Aorta (tissue), 5 donors: ENCODE measurements around the gene GATA6. TPM values are rescaled to one million over a fixed set of nuclear protein-coding genes. Genes with fewer than 3 reads are reported as not detected.

Source experiments
- ATAC-seq: fragments of 200-7000 bp; cut with Tn5 transposase; one replicate; pipeline ENCODE4 v1.9.1; 2022; ENCODE audit warnings: moderate library complexity; ENCODE audit not compliant: low FRiP score
- DNase-seq, 2 donors: peaks; one replicate each; pipeline ENCODE4 v3.0.0-alpha.2; 2020
- H3K27ac ChIP-seq, 2 donors: one replicate each; pipeline ENCODE4 v1.5.1; 2013; ENCODE audit warnings: low read length in 2 of 2, mild to moderate bottlenecking in 2 of 2, moderate library complexity in 2 of 2, control low read depth in 1 of 2, inconsistent platforms in 1 of 2, low read depth in 1 of 2
- H3K27me3 ChIP-seq, 2 donors: one replicate each; pipeline ENCODE4 v1.6.1; 2013; ENCODE audit warnings: control low read depth in 1 of 2, low read length in 1 of 2, mild to moderate bottlenecking in 1 of 2, moderate library complexity in 1 of 2; ENCODE audit not compliant: insufficient read depth in 2 of 2, control insufficient read depth in 1 of 2
- H3K36me3 ChIP-seq, 2 donors: one replicate each; pipeline ENCODE4 v1.6.1; 2013; ENCODE audit warnings: control low read depth in 1 of 2, low read length in 1 of 2, mild to moderate bottlenecking in 1 of 2; ENCODE audit not compliant: insufficient read depth in 2 of 2, control insufficient read depth in 1 of 2
- H3K4me1 ChIP-seq, 2 donors: one replicate each; pipeline ENCODE4 v1.6.1; 2013; ENCODE audit warnings: low read length in 2 of 2, control low read depth in 1 of 2, mild to moderate bottlenecking in 1 of 2, moderate library complexity in 1 of 2; ENCODE audit not compliant: insufficient read depth in 2 of 2, control insufficient read depth in 1 of 2
- H3K4me3 ChIP-seq, 2 donors: one replicate each; pipeline ENCODE4 v1.5.1; 2013; ENCODE audit warnings: low read length in 2 of 2, control low read depth in 1 of 2, mild to moderate bottlenecking in 1 of 2
- H3K9me3 ChIP-seq: one replicate; pipeline ENCODE4 v1.6.1; 2013; ENCODE audit warnings: mild to moderate bottlenecking, low read length; ENCODE audit not compliant: control insufficient read depth
- WGBS, 2 donors: extraction: QIAGEN DNeasy Blood & Tissue Kit; methylation state at CpG; one replicate each; pipeline ENCODE4 v1.1.7; 2013; 5-methylcytosine and 5-hydroxymethylcytosine counted together
- intact Hi-C, 2 donors: fragments of 100-400 bp; cut with DNase I; formaldehyde crosslinking; loops; one replicate each; pipeline versions ENCODE4 v1.14.2 to v1.15.0; 2022
- polyA plus RNA-seq, 2 donors: library from polyadenylated mRNA; stranded (reverse); fragments of 200-250 nt; gene quantifications; one replicate each; pipeline ENCODE4 v1.2.3, GENCODE V29; 2013
- total RNA-seq, 2 donors: library from RNA; stranded (reverse); fragmentation: NEBNext Ultra II Directional; extraction: Animal tissue kit (Norgen Biotek cat#: 25700); gene quantifications; one replicate each; pipeline ENCODE4 v1.2.1, GENCODE V29; 2021
- donor health status: healthy with polysubstance abuse.
- donor health status: Bipolar disorder and iron deficiency.
- donor health status: DM: no; HTN: no; CAD: no.
- donor health status: DM: no; HTN: no; CAD: no.
- donor health status: DM: yes; HTN: yes; CAD: no.

Gene GATA6
- total and polyA plus RNA-seq, 4 donors, result 16.0 to 41.5 (median 30.8) TPM

- H3K27me3 ChIP-seq, result no peaks in the 10 kb centered on the region
- H3K36me3 ChIP-seq, result no peaks in the 10 kb centered on the region
- H3K4me1 ChIP-seq, result no peaks in the 10 kb centered on the region
- no peak overlapping the region for H3K4me3 ChIP-seq
- no peak for DNase-seq
- no peak for ATAC-seq
- 93 to 95% methylated on average over 7 of the region's 7 CpGs for WGBS, 2 donors
- H3K9me3 ChIP-seq, result no peaks in the 10 kb centered on the region
- H3K27ac ChIP-seq, result no peak overlapping the region
- intact Hi-C loops, result loop anchor here in 1 of 2 donors (10.0 kb wide), 1 partner anchor 49 kb away; no protein-coding TSS in a partner anchor
Observed at GRCh38 chr18:22143347-22144340, 25.7 kb upstream of the GATA6 start.

GRCh38 chr18:22145160-22145559, 24.2 kb upstream of the GATA6 start:
- intact Hi-C loops, result loop anchor here in 1 of 2 donors (10.0 kb wide), 1 partner anchor 50 kb away; no protein-coding TSS in a partner anchor
- Histone ChIP-seq H3K9me3 (no peaks in the 10 kb centered on the region), H3K4me1 (no peaks in the 10 kb centered on the region), H3K27ac (no peak overlapping the region), H3K36me3 (no peaks in the 10 kb centered on the region), H3K4me3 (no peak overlapping the region), H3K27me3 (no peaks in the 10 kb centered on the region)
- DNase-seq (no peak), ATAC-seq (no peak)
- WGBS, 2 donors, result 79 to 81% methylated on average over 3 of the region's 3 CpGs

- H3K4me3 ChIP-seq, result no peak overlapping the region
- intact Hi-C loops, result loop anchor here in 1 of 2 donors (10.0 kb wide), 1 partner anchor 55 kb away; no protein-coding TSS in a partner anchor
- H3K4me1 ChIP-seq, result no peaks in the 10 kb centered on the region
- H3K9me3 ChIP-seq, result no peaks in the 10 kb centered on the region
- 78 to 81% methylated on average over 8 of the region's 8 CpGs for WGBS, 2 donors
- DNase-seq (no peak), ATAC-seq (no peak)
- no peaks in the 10 kb centered on the region for H3K27me3 ChIP-seq
- H3K36me3 ChIP-seq, result peaks cover 0 to 2% of the 10 kb centered on the region in 2 donors
- H3K27ac ChIP-seq, result no peak overlapping the region
Observed at GRCh38 chr18:22149710-22150109, 19.7 kb upstream of the GATA6 start.

- 91 to 94% methylated on average over 10 of the region's 10 CpGs for WGBS, 2 donors
- intact Hi-C loops, result no loop called here
- DNase-seq, result no peak
- Histone ChIP-seq H3K4me1 (no peaks in the 10 kb centered on the region), H3K4me3 (no peak overlapping the region), H3K27ac (no peak overlapping the region), H3K27me3 (no peaks in the 10 kb centered on the region), H3K36me3 (peaks cover 0 to 2% of the 10 kb centered on the region in 2 donors), H3K9me3 (no peaks in the 10 kb centered on the region)
- ATAC-seq, result no peak
Observed at GRCh38 chr18:22152093-22152492, 17.3 kb upstream of the GATA6 start.

- Histone ChIP-seq H3K27ac (no peak overlapping the region), H3K9me3 (no peaks in the 10 kb centered on the region), H3K4me1 (no peaks in the 10 kb centered on the region), H3K36me3 (peaks cover 0 to 2% of the 10 kb centered on the region in 2 donors), H3K27me3 (no peaks in the 10 kb centered on the region), H3K4me3 (no peak overlapping the region)
- ATAC-seq (no peak), DNase-seq (no peak)
- WGBS, 2 donors, result 86 to 88% methylated on average over 3 of the region's 3 CpGs
- intact Hi-C loops, result no loop called here
Observed at GRCh38 chr18:22153428-22153827, 16.0 kb upstream of the GATA6 start.

- no peaks in the 10 kb centered on the region for H3K9me3 ChIP-seq
- no peaks in the 10 kb centered on the region for H3K4me1 ChIP-seq
- DNase-seq (no peak), ATAC-seq (no peak)
- H3K27me3 ChIP-seq, result no peaks in the 10 kb centered on the region
- H3K36me3 ChIP-seq, result peaks cover 0 to 2% of the 10 kb centered on the region in 2 donors
- intact Hi-C loops, result loop anchor here in 1 of 2 donors (5.0 kb wide), 1 partner anchor 243 kb away; no protein-coding TSS in a partner anchor
- no peak overlapping the region for H3K4me3 ChIP-seq
- 82 to 85% methylated on average over 2 of the region's 2 CpGs for WGBS, 2 donors
- H3K27ac ChIP-seq, result no peak overlapping the region
Observed at GRCh38 chr18:22155584-22155983, 13.8 kb upstream of the GATA6 start.

- intact Hi-C loops, result loop anchor here in 1 of 2 donors (5.0 kb wide), 1 partner anchor 247 kb away; no protein-coding TSS in a partner anchor
- DNase-seq (no peak), ATAC-seq (no peak)
- Histone ChIP-seq H3K9me3 (no peaks in the 10 kb centered on the region), H3K4me3 (no peak overlapping the region), H3K27ac (no peak overlapping the region), H3K27me3 (no peaks in the 10 kb centered on the region), H3K36me3 (no peaks in the 10 kb centered on the region), H3K4me1 (no peaks in the 10 kb centered on the region)
- 94 to 96% methylated on average over 2 of the region's 2 CpGs for WGBS, 2 donors
Observed at GRCh38 chr18:22159014-22159413, 10.4 kb upstream of the GATA6 start.

- no peak overlapping the region for H3K27ac ChIP-seq
- no peaks in the 10 kb centered on the region for H3K4me1 ChIP-seq
- 94 to 98% methylated on average over 5 of the region's 5 CpGs for WGBS, 2 donors
- H3K4me3 ChIP-seq, result no peak overlapping the region
- no peak for ATAC-seq
- H3K27me3 ChIP-seq, result no peaks in the 10 kb centered on the region
- intact Hi-C loops, result loop anchor here in 1 of 2 donors (10.0 kb wide), 1 partner anchor 166 kb away; no protein-coding TSS in a partner anchor
- H3K9me3 ChIP-seq, result no peaks in the 10 kb centered on the region
- DNase-seq, result no peak
- no peaks in the 10 kb centered on the region for H3K36me3 ChIP-seq
Observed at GRCh38 chr18:22161090-22161489, 8.3 kb upstream of the GATA6 start.
